ENCODE measurements around the gene AADACL2.
"Not testable (repeated sequence)": the region's sequence is repeated elsewhere in the genome, so short reads cannot be mapped to it uniquely, and the experiment has no call there.

Gene AADACL2

DNA sequence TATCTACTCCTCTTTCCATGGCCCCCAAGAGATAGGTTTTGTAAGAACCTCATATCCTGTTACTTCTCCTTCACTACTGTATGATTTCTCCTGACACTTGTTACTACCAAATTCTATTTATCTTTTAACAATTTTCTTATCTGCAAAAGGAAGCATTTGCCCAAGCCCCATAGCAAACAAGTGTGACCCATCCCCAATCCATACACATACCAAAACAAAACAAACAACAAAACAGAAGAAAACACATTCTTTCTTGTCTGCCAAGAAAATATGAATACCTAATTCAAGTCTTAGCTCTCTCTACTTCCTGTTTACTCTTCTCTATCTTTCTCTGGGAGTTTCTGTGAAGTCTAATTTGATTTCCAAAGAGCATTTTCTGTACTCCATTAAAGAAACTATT, 41.2 kb downstream of the AADACL2 start:
- no peak for DNase-seq
- H3K4me1 ChIP-seq (ENCODE audit: control insufficient read depth, insufficient read depth, low read length, poor library complexity, severe bottlenecking), result no peaks in the 10 kb centered on the region
- no peaks in the 10 kb centered on the region for H3K27me3 ChIP-seq (replicated peaks; ENCODE audit: control insufficient read depth, insufficient read depth, low read length, poor library complexity, severe bottlenecking)
- H3K9me3 ChIP-seq (ENCODE audit: control insufficient read depth, low read length), result no peaks in the 10 kb centered on the region
- H3K4me3 ChIP-seq (ENCODE audit: insufficient read depth, low read depth, low read length, poor library complexity, severe bottlenecking), result no peak overlapping the region
- no peaks in the 10 kb centered on the region for H3K36me3 ChIP-seq (ENCODE audit: control insufficient read depth, insufficient read depth, low read length)
- no peak overlapping the region for H3K27ac ChIP-seq (ENCODE audit: insufficient read depth, low read length, poor library complexity, severe bottlenecking)

DNA sequence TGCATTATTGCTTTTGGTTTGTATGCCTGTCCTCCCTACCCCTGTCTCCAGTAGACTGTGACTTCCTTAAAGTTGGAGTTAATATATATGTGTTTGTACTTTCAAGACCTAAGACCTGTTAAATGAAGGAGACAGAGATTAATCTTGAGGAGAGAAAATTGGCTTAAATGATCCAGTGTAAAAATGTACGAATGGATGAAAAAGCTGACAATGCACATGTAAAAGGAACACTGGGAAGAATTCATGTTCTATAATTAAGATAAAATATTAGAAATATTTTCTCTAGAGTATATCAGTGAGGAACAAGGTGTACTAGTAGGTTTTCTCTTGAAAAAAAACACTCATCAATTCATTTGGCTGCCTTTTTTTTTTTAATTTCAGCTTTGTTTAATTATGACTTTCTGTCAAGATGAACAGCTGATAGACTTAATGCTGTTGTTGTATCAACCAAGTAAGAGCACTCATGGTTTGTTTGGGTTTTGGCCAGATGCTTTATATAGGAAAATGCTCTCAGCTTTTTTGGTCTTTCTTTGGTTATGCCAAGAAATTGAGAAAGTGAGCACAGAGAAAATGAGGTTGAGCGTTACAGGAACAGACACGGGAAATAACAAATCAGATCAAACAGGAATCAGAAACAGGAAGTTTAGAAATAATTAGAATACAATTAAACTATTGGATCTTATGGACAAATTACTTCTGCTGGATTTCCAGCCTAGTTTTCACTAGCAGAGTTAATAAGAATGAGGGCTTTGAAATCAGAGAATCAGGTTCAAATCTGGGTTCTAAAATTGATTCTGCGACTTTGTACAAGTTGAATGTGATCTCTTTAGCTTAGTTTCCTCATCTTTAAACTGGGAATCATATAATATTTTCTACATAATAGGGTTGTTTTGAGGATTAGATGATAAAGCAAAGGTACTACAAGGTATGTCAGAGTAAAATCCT, 41.9 kb downstream of the AADACL2 start:
- no peak for DNase-seq
- Histone ChIP-seq H3K27ac (ENCODE audit: insufficient read depth, low read length, poor library complexity, severe bottlenecking) (no peak overlapping the region), H3K9me3 (ENCODE audit: control insufficient read depth, low read length) (no peaks in the 10 kb centered on the region), H3K4me1 (ENCODE audit: control insufficient read depth, insufficient read depth, low read length, poor library complexity, severe bottlenecking) (no peaks in the 10 kb centered on the region), H3K36me3 (ENCODE audit: control insufficient read depth, insufficient read depth, low read length) (no peaks in the 10 kb centered on the region), H3K4me3 (ENCODE audit: insufficient read depth, low read depth, low read length, poor library complexity, severe bottlenecking) (no peak overlapping the region), H3K27me3 (replicated peaks; ENCODE audit: control insufficient read depth, insufficient read depth, low read length, poor library complexity, severe bottlenecking) (no peaks in the 10 kb centered on the region)

GRCh38 chr3:151776259-151776740, 42.6 kb downstream of the AADACL2 start:
- H3K36me3 ChIP-seq (ENCODE audit: control insufficient read depth, insufficient read depth, low read length), result no peaks in the 10 kb centered on the region
- no peaks in the 10 kb centered on the region for H3K9me3 ChIP-seq (ENCODE audit: control insufficient read depth, low read length)
- H3K27me3 ChIP-seq (replicated peaks; ENCODE audit: control insufficient read depth, insufficient read depth, low read length, poor library complexity, severe bottlenecking), result no peaks in the 10 kb centered on the region
- no peak for DNase-seq
- H3K27ac ChIP-seq (ENCODE audit: insufficient read depth, low read length, poor library complexity, severe bottlenecking), result no peak overlapping the region
- no peaks in the 10 kb centered on the region for H3K4me1 ChIP-seq (ENCODE audit: control insufficient read depth, insufficient read depth, low read length, poor library complexity, severe bottlenecking)
- no peak overlapping the region for H3K4me3 ChIP-seq (ENCODE audit: insufficient read depth, low read depth, low read length, poor library complexity, severe bottlenecking)

DNA sequence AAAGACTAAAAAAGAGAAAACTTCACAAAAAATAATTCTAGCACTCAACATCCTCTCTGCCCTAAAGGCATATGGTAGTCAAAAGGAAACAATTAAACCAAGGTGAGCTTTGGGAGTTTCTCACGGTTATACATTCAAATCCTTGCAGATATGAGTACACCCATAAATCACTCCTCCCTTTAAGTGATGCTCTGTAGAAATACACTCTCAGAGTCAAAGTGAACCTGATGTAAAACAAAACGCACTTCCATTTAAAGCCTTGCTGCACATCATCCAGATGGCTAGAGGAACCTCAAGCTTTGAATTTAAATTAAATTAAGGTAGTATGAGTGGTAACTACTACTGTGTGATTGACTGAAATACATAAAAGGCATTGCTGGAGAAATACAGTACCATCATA, 44.2 kb downstream of the AADACL2 start:
- Histone ChIP-seq H3K9me3 (ENCODE audit: control insufficient read depth, low read length) (no peaks in the 10 kb centered on the region), H3K27me3 (replicated peaks; ENCODE audit: control insufficient read depth, insufficient read depth, low read length, poor library complexity, severe bottlenecking) (no peaks in the 10 kb centered on the region), H3K4me1 (ENCODE audit: control insufficient read depth, insufficient read depth, low read length, poor library complexity, severe bottlenecking) (no peaks in the 10 kb centered on the region), H3K4me3 (ENCODE audit: insufficient read depth, low read depth, low read length, poor library complexity, severe bottlenecking) (no peak overlapping the region), H3K36me3 (ENCODE audit: control insufficient read depth, insufficient read depth, low read length) (no peaks in the 10 kb centered on the region), H3K27ac (ENCODE audit: insufficient read depth, low read length, poor library complexity, severe bottlenecking) (no peak overlapping the region)
- DNase-seq, result no peak

DNA sequence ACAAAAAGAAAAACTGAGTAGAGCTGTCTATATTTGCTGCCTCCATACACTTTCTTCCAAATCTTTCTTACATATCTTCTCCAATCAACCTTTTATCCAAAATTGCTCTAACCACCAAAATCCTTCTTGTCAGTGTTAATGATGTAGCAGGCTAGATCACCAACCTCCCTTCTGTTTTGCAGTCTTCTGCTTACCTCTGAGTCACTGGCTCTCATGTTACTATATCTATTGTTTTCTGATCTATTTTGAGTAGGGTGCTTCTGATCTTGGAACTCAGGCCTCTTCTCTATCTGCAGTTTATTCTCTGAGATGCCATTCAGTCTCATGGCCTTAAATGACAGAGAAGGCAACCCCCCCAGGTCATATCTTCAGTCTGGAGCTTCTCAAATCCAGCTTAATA, 53.9 kb downstream of the AADACL2 start:
- Histone ChIP-seq H3K4me1 (ENCODE audit: control insufficient read depth, insufficient read depth, low read length, poor library complexity, severe bottlenecking) (no peaks in the 10 kb centered on the region), H3K4me3 (ENCODE audit: insufficient read depth, low read depth, low read length, poor library complexity, severe bottlenecking) (no peak overlapping the region), H3K36me3 (ENCODE audit: control insufficient read depth, insufficient read depth, low read length) (no peaks in the 10 kb centered on the region), H3K9me3 (ENCODE audit: control insufficient read depth, low read length) (no peaks in the 10 kb centered on the region), H3K27ac (ENCODE audit: insufficient read depth, low read length, poor library complexity, severe bottlenecking) (no peak overlapping the region), H3K27me3 (replicated peaks; ENCODE audit: control insufficient read depth, insufficient read depth, low read length, poor library complexity, severe bottlenecking) (no peaks in the 10 kb centered on the region)
- no peak for DNase-seq

DNA sequence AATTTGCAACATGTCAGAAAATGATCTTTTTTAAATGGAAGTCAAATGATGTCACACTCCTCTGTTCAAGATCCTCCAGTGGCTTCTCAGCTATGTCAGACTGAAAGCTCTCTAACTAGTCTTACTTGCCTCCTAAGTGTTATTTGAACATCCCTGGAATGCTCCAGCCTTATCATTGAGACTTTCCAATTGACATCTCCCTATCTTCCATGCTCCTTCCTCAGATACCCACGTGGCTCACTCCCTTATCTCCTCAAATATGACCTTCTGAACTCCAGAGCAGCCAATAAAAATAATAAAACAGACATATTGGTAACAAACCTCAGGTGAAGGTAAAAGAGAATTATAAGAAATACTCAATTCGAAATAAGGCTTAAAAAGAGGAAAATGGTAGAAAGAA, 54.7 kb downstream of the AADACL2 start:
- Histone ChIP-seq H3K36me3 (ENCODE audit: control insufficient read depth, insufficient read depth, low read length) (no peaks in the 10 kb centered on the region), H3K27me3 (replicated peaks; ENCODE audit: control insufficient read depth, insufficient read depth, low read length, poor library complexity, severe bottlenecking) (no peaks in the 10 kb centered on the region), H3K4me1 (ENCODE audit: control insufficient read depth, insufficient read depth, low read length, poor library complexity, severe bottlenecking) (no peaks in the 10 kb centered on the region), H3K4me3 (ENCODE audit: insufficient read depth, low read depth, low read length, poor library complexity, severe bottlenecking) (no peak overlapping the region), H3K9me3 (ENCODE audit: control insufficient read depth, low read length) (no peaks in the 10 kb centered on the region), H3K27ac (ENCODE audit: insufficient read depth, low read length, poor library complexity, severe bottlenecking) (no peak overlapping the region)
- DNase-seq, result no peak

- Histone ChIP-seq H3K9me3 (ENCODE audit: control insufficient read depth, low read length) (no peaks in the 10 kb centered on the region), H3K4me3 (ENCODE audit: insufficient read depth, low read depth, low read length, poor library complexity, severe bottlenecking) (no peak overlapping the region), H3K27ac (ENCODE audit: insufficient read depth, low read length, poor library complexity, severe bottlenecking) (no peak overlapping the region), H3K36me3 (ENCODE audit: control insufficient read depth, insufficient read depth, low read length) (no peaks in the 10 kb centered on the region), H3K27me3 (replicated peaks; ENCODE audit: control insufficient read depth, insufficient read depth, low read length, poor library complexity, severe bottlenecking) (no peaks in the 10 kb centered on the region), H3K4me1 (ENCODE audit: control insufficient read depth, insufficient read depth, low read length, poor library complexity, severe bottlenecking) (no peaks in the 10 kb centered on the region)
- no peak for DNase-seq
Observed at GRCh38 chr3:151789853-151790463, 56.2 kb downstream of the AADACL2 start.

- H3K27me3 ChIP-seq (replicated peaks; ENCODE audit: control insufficient read depth, insufficient read depth, low read length, poor library complexity, severe bottlenecking); H3K27ac ChIP-seq (ENCODE audit: insufficient read depth, low read length, poor library complexity, severe bottlenecking); H3K4me3 ChIP-seq (ENCODE audit: insufficient read depth, low read depth, low read length, poor library complexity, severe bottlenecking); H3K36me3 ChIP-seq (ENCODE audit: control insufficient read depth, insufficient read depth, low read length); H3K4me1 ChIP-seq (ENCODE audit: control insufficient read depth, insufficient read depth, low read length, poor library complexity, severe bottlenecking); DNase-seq; H3K9me3 ChIP-seq (ENCODE audit: control insufficient read depth, low read length): not testable (repeated sequence)
Observed at GRCh38 chr3:151790763-151791162, 57.0 kb downstream of the AADACL2 start.

DNA sequence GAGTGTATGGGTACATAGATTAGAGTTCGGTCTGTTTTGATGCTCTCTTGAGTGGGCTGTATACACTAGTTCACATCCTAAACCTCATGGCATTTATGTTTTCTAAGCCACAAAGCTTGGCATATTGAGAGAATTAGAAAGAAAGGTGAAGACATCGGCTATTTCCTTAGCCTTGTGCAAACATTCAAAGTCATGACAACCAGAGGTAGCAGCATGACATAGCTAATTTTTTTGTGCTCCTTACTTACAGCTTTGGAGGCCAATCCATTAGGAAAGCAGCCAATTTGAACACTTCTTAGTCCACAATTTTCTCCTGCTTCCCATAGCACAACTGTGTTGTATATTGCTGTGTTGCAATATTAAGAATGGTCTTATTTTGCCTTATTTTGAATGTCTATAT, 58.7 kb downstream of the AADACL2 start:
- Histone ChIP-seq H3K4me1 (ENCODE audit: control insufficient read depth, insufficient read depth, low read length, poor library complexity, severe bottlenecking) (no peaks in the 10 kb centered on the region), H3K27ac (ENCODE audit: insufficient read depth, low read length, poor library complexity, severe bottlenecking) (no peak overlapping the region), H3K27me3 (replicated peaks; ENCODE audit: control insufficient read depth, insufficient read depth, low read length, poor library complexity, severe bottlenecking) (no peaks in the 10 kb centered on the region), H3K9me3 (ENCODE audit: control insufficient read depth, low read length) (no peaks in the 10 kb centered on the region), H3K4me3 (ENCODE audit: insufficient read depth, low read depth, low read length, poor library complexity, severe bottlenecking) (no peak overlapping the region), H3K36me3 (ENCODE audit: control insufficient read depth, insufficient read depth, low read length) (no peaks in the 10 kb centered on the region)
- no peak for DNase-seq

GRCh38 chr3:151793636-151794035, 59.9 kb downstream of the AADACL2 start:
- no peak for DNase-seq
- Histone ChIP-seq H3K9me3 (ENCODE audit: control insufficient read depth, low read length) (no peaks in the 10 kb centered on the region), H3K36me3 (ENCODE audit: control insufficient read depth, insufficient read depth, low read length) (no peaks in the 10 kb centered on the region), H3K27ac (ENCODE audit: insufficient read depth, low read length, poor library complexity, severe bottlenecking) (no peak overlapping the region), H3K4me3 (ENCODE audit: insufficient read depth, low read depth, low read length, poor library complexity, severe bottlenecking) (no peak overlapping the region), H3K27me3 (replicated peaks; ENCODE audit: control insufficient read depth, insufficient read depth, low read length, poor library complexity, severe bottlenecking) (no peaks in the 10 kb centered on the region), H3K4me1 (ENCODE audit: control insufficient read depth, insufficient read depth, low read length, poor library complexity, severe bottlenecking) (no peaks in the 10 kb centered on the region)
